Measurements from ENCODE around the gene ECM1. TPM values are rescaled to one million over a fixed set of nuclear protein-coding genes. Genes with fewer than 3 reads are reported as not detected.
A peak's percentile ranks its signal among the peaks of the same experiment; 100 is the strongest.

ECM1 gene
- total and polyA plus RNA-seq, 2 experiments from 2014 or later = 1.9 to 2.9 TPM

- Histone ChIP-seq H3K36me3 (peaks cover 26% of the 10 kb centered on the region), H3K27ac (peak overlapping the region; percentile 1), H3K9me3 (ENCODE audit: low read depth) (no peaks in the 10 kb centered on the region), H3K4me1 (ENCODE audit: low read depth) (peaks cover 42% of the 10 kb centered on the region), H3K4me3 (no peak overlapping the region), H3K27me3 (no peaks in the 10 kb centered on the region)
- TF ChIP-seq, protein P1, sequence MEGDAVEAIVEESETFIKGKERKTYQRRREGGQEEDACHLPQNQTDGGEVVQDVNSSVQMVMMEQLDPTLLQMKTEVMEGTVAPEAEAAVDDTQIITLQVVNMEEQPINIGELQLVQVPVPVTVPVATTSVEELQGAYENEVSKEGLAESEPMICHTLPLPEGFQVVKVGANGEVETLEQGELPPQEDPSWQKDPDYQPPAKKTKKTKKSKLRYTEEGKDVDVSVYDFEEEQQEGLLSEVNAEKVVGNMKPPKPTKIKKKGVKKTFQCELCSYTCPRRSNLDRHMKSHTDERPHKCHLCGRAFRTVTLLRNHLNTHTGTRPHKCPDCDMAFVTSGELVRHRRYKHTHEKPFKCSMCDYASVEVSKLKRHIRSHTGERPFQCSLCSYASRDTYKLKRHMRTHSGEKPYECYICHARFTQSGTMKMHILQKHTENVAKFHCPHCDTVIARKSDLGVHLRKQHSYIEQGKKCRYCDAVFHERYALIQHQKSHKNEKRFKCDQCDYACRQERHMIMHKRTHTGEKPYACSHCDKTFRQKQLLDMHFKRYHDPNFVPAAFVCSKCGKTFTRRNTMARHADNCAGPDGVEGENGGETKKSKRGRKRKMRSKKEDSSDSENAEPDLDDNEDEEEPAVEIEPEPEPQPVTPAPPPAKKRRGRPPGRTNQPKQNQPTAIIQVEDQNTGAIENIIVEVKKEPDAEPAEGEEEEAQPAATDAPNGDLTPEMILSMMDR (IDR thresholded peaks at IDR 0.05; ENCODE audit: low read depth, low read length) = no peak
- DNase-seq (ENCODE audit: low read depth in 1 of 2, low spot score in 1 of 2) = peak in 1 of 2 donors; percentile 42
Measured at GRCh38 chr1:150473659-150474058, 34.2 kb upstream of the ECM1 start.

GRCh38 chr1:150474869-150475268 is 33.0 kb upstream of the ECM1 start:
- no peaks in the 10 kb centered on the region for H3K9me3 ChIP-seq (ENCODE audit: low read depth)
- no peak overlapping the region for H3K4me3 ChIP-seq
- H3K27ac ChIP-seq = no peak overlapping the region
- peaks cover 42% of the 10 kb centered on the region for H3K4me1 ChIP-seq (ENCODE audit: low read depth)
- TF ChIP-seq, protein P1 (IDR thresholded peaks at IDR 0.05; ENCODE audit: low read depth, low read length) = no peak
- DNase-seq (ENCODE audit: low read depth in 1 of 2, low spot score in 1 of 2) = no peak
- H3K27me3 ChIP-seq = no peaks in the 10 kb centered on the region
- peaks cover 18% of the 10 kb centered on the region for H3K36me3 ChIP-seq

DNA sequence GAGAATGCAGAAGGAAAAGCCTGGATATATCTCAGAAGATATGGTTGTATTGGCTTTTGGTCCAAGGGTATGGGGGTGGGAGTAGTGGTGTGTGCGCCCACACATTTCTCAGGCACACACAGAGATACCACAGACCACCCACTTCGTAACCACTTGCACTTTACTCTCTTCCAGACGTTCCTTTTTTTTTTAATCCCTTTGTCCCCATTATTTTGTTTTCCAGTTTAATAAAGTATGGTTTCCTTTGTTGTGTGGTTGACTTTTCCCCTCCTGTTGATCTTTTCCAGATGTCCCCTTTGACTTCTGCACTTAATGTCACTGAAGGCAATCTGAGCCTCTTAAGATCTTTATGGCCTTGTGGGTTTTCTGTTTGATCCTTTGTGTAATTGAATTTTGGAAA is 31.2 kb upstream of the ECM1 start:
- DNase-seq (ENCODE audit: low read depth in 1 of 2, low spot score in 1 of 2) = peak in 1 of 2 donors; percentile 37
- Histone ChIP-seq H3K27me3 (no peaks in the 10 kb centered on the region), H3K4me3 (no peak overlapping the region), H3K36me3 (peaks cover 5% of the 10 kb centered on the region), H3K27ac (peak overlapping the region; percentile 83), H3K9me3 (ENCODE audit: low read depth) (no peaks in the 10 kb centered on the region), H3K4me1 (ENCODE audit: low read depth) (peaks cover 42% of the 10 kb centered on the region)
- TF ChIP-seq, protein P1 (IDR thresholded peaks at IDR 0.05; ENCODE audit: low read depth, low read length) = no peak

GRCh38 chr1:150477320-150477719 is 30.6 kb upstream of the ECM1 start:
- peaks cover 42% of the 10 kb centered on the region for H3K4me1 ChIP-seq (ENCODE audit: low read depth)
- H3K9me3 ChIP-seq (ENCODE audit: low read depth) = no peaks in the 10 kb centered on the region
- H3K27ac ChIP-seq = peak overlapping the region; percentile 83
- peak in 1 of 2 donors; percentile 34 for DNase-seq (ENCODE audit: low read depth in 1 of 2, low spot score in 1 of 2)
- TF ChIP-seq, protein P1 (IDR thresholded peaks at IDR 0.05; ENCODE audit: low read depth, low read length) = no peak
- no peaks in the 10 kb centered on the region for H3K27me3 ChIP-seq
- no peak overlapping the region for H3K4me3 ChIP-seq
- H3K36me3 ChIP-seq = no peaks in the 10 kb centered on the region

- DNase-seq (ENCODE audit: low read depth in 1 of 2, low spot score in 1 of 2) = peak in 1 of 2 donors; percentile 27
- peaks cover 42% of the 10 kb centered on the region for H3K4me1 ChIP-seq (ENCODE audit: low read depth)
- TF ChIP-seq, protein P1 (IDR thresholded peaks at IDR 0.05; ENCODE audit: low read depth, low read length) = no peak
- no peak overlapping the region for H3K4me3 ChIP-seq
- no peaks in the 10 kb centered on the region for H3K9me3 ChIP-seq (ENCODE audit: low read depth)
- H3K27me3 ChIP-seq = no peaks in the 10 kb centered on the region
- no peaks in the 10 kb centered on the region for H3K36me3 ChIP-seq
- peak overlapping the region; percentile 83 for H3K27ac ChIP-seq
Measured at GRCh38 chr1:150477733-150478132, 30.2 kb upstream of the ECM1 start.

- TF ChIP-seq, protein P1 (IDR thresholded peaks at IDR 0.05; ENCODE audit: low read depth, low read length) = no peak
Measured at GRCh38 chr1:150479370-150479769, 28.5 kb upstream of the ECM1 start.

More at GRCh38 chr1:150479370-150479769, 28.5 kb upstream of the ECM1 start:
- Histone ChIP-seq H3K36me3 (no peaks in the 10 kb centered on the region), H3K4me1 (ENCODE audit: low read depth) (peaks cover 33% of the 10 kb centered on the region), H3K4me3 (no peak overlapping the region), H3K9me3 (ENCODE audit: low read depth) (no peaks in the 10 kb centered on the region), H3K27ac (no peak overlapping the region), H3K27me3 (no peaks in the 10 kb centered on the region)
- no peak for DNase-seq (ENCODE audit: low read depth in 1 of 2, low spot score in 1 of 2)

Data from cardiac muscle cell (in vitro differentiated cells and primary cell).